Measurements from ENCODE around the gene FUS. TPM values are rescaled to one million over a fixed set of nuclear protein-coding genes. Genes with fewer than 3 reads are reported as not detected.

FUS gene
- total and polyA plus RNA-seq, 2 of the 13 experiments (the other 11 are each of a cell fraction or from before 2014, with no cell fraction given), result 68.1 to 168 TPM

- TF ChIP-seq ZUFSP (CRISPR knock-in tag; IDR thresholded peaks at IDR 0.05; ENCODE audit: borderline replicate concordance) (no peak), PCBP1 (IDR thresholded peaks at IDR 0.05; ENCODE audit: borderline replicate concordance, low read depth, low read length) (no peak), ZNF383 (CRISPR knock-in tag; IDR thresholded peaks at IDR 0.05; ENCODE audit: borderline replicate concordance) (no peak), NRL (CRISPR knock-in tag; IDR thresholded peaks at IDR 0.05; ENCODE audit: borderline replicate concordance) (peak; percentile 72), ZNF724P (CRISPR knock-in tag; IDR thresholded peaks at IDR 0.05; ENCODE audit: borderline replicate concordance) (no peak), ZNF20 (CRISPR knock-in tag; IDR thresholded peaks at IDR 0.05) (no peak), PLRG1 (conservative IDR thresholded peaks at IDR 0.05) (no peak), ZNF484 (CRISPR knock-in tag; IDR thresholded peaks at IDR 0.05; ENCODE audit: borderline replicate concordance, low read depth) (no peak), DDIT3 (CRISPR knock-in tag; IDR thresholded peaks at IDR 0.05) (no peak), ZNF775 (CRISPR knock-in tag; IDR thresholded peaks at IDR 0.05; ENCODE audit: borderline replicate concordance) (no peak), ARNTL (CRISPR knock-in tag; IDR thresholded peaks at IDR 0.05) (peak; percentile 43; the same call in 1 of the 2 replicates), ZSCAN21 (CRISPR knock-in tag; IDR thresholded peaks at IDR 0.05; ENCODE audit: borderline replicate concordance) (peak; percentile 42; the same call in 1 of the 2 replicates), ZNF44 (CRISPR knock-in tag; IDR thresholded peaks at IDR 0.05) (no peak), ZNF10 (CRISPR knock-in tag; IDR thresholded peaks at IDR 0.05; ENCODE audit: borderline replicate concordance, low read depth) (no peak), CSRNP1 (CRISPR knock-in tag; IDR thresholded peaks at IDR 0.05) (no peak), FOXA3 (CRISPR knock-in tag; IDR thresholded peaks at IDR 0.05) (no peak), ZNF124 (CRISPR knock-in tag; IDR thresholded peaks at IDR 0.05) (0 out of 2 replicates have a peak, but pooled peaks have one; percentile 26), ZNF556 (CRISPR knock-in tag; IDR thresholded peaks at IDR 0.05; ENCODE audit: borderline replicate concordance) (peak; percentile 30; the same call in 1 of the 2 replicates), TBX3 (IDR thresholded peaks at IDR 0.05; ENCODE audit: borderline replicate concordance) (no peak), NCOA1 (CRISPR knock-in tag; IDR thresholded peaks at IDR 0.05) (no peak), ZNF343 (CRISPR knock-in tag; IDR thresholded peaks at IDR 0.05) (no peak)
- TF ChIP-seq, protein P1, sequence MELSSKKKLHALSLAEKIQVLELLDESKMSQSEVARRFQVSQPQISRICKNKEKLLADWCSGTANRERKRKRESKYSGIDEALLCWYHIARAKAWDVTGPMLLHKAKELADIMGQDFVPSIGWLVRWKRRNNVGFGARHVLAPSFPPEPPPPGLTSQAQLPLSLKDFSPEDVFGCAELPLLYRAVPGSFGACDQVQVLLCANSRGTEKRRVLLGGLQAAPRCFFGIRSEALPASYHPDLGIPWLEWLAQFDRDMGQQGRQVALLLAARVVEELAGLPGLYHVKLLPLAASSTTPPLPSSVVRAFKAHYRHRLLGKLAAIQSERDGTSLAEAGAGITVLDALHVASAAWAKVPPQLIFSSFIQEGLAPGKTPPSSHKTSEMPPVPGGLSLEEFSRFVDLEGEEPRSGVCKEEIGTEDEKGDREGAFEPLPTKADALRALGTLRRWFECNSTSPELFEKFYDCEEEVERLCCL (CRISPR knock-in tag; IDR thresholded peaks at IDR 0.05; ENCODE audit: borderline replicate concordance), result no peak
These were observed 38.3 kb upstream of the FUS start (continued) for GRCh38 chr16:31141489-31142108.

Measured in HepG2 (cell line).